HUES48 (cell line): ENCODE results near the gene TYW5.

Experiments used
- H3K27ac ChIP-seq: one replicate; pipeline ENCODE4 v1.7.0; 2013; ENCODE audit warnings: low read depth, low read length, inconsistent platforms
- H3K27me3 ChIP-seq: 2 replicates; pipeline ENCODE4 v1.6.1; 2013; ENCODE audit warnings: mild to moderate bottlenecking, low read length; ENCODE audit not compliant: control insufficient read depth, insufficient read depth
- H3K36me3 ChIP-seq: 2 replicates; pipeline ENCODE4 v1.6.1; 2013; ENCODE audit warnings: low read length; ENCODE audit not compliant: control insufficient read depth, insufficient read depth
- H3K4me1 ChIP-seq: 2 replicates; pipeline ENCODE4 v1.6.1; 2013; ENCODE audit warnings: mild to moderate bottlenecking, low read length; ENCODE audit not compliant: control insufficient read depth, insufficient read depth
- H3K4me3 ChIP-seq: 2 replicates; pipeline ENCODE4 v1.5.1; 2013; ENCODE audit warnings: mild to moderate bottlenecking, low read depth, low read length
- H3K9ac ChIP-seq: 2 replicates; pipeline ENCODE4 v1.6.1; 2013; ENCODE audit warnings: mild to moderate bottlenecking, low read depth, low read length, moderate library complexity
- H3K9me3 ChIP-seq: 2 replicates; pipeline ENCODE4 v1.6.1; 2013; ENCODE audit warnings: low read length; ENCODE audit not compliant: control insufficient read depth, insufficient read depth

TYW5 gene

DNA sequence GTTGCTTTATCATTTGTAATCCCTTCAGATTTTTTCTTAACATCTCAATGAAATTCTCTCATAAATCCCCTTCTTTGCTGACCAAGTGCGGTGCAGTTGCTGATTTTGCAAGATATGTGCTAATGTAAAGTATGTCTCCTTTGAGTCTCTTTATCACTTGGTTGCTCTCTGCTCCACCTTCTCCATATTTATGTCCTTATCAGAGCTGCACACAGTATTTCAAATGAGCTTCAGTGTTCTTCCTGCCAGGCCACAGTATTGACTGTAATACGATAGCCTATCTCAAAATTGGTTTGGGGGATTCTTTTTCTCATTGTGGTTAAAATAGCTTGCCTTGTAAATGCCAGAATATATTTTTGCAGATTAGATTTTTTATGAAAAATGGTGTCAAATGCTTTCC is 32.3 kb upstream of the TYW5 start:
- Histone ChIP-seq H3K9ac (no peak overlapping the region), H3K4me1 (peaks cover 37% of the 10 kb centered on the region), H3K27ac (no peak overlapping the region), H3K27me3 (no peaks in the 10 kb centered on the region), H3K36me3 (no peaks in the 10 kb centered on the region), H3K4me3 (no peak overlapping the region), H3K9me3 (no peaks in the 10 kb centered on the region)

- Histone ChIP-seq H3K4me3 (no peak overlapping the region), H3K9ac (no peak overlapping the region), H3K27me3 (no peaks in the 10 kb centered on the region), H3K27ac (no peak overlapping the region), H3K9me3 (no peaks in the 10 kb centered on the region), H3K36me3 (no peaks in the 10 kb centered on the region), H3K4me1 (peaks cover 40% of the 10 kb centered on the region)
Observed at GRCh38 chr2:199985625-199986207, 30.4 kb upstream of the TYW5 start.

GRCh38 chr2:199984755-199985154 is 29.5 kb upstream of the TYW5 start:
- H3K9me3 ChIP-seq = no peaks in the 10 kb centered on the region
- H3K27me3 ChIP-seq = no peaks in the 10 kb centered on the region
- H3K27ac ChIP-seq = no peak overlapping the region
- H3K4me1 ChIP-seq = peaks cover 45% of the 10 kb centered on the region
- no peak overlapping the region for H3K9ac ChIP-seq
- no peak overlapping the region for H3K4me3 ChIP-seq
- H3K36me3 ChIP-seq = no peaks in the 10 kb centered on the region

DNA sequence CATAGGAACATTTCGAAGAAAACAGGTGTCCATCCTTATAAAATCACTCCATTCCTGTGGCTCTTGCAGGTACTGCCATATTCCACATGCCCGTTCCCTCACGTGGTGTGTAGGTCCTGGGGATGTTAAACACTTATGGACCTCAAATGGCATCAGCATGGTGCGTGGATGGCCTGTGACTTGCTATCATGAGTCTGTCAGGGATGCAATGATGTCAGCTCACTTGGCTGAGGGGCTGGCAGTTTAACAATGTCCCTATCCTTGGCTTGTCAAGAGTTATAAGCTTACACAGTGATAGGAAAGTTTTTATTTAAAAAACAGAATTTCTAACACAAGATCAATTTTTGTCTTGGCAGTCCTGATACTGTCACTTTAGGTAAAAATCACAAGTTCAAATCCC is 28.9 kb upstream of the TYW5 start:
- Histone ChIP-seq H3K9me3 (no peaks in the 10 kb centered on the region), H3K27ac (peak overlapping the region; percentile 21), H3K4me1 (peaks cover 50% of the 10 kb centered on the region), H3K27me3 (no peaks in the 10 kb centered on the region), H3K9ac (no peak overlapping the region), H3K4me3 (no peak overlapping the region), H3K36me3 (no peaks in the 10 kb centered on the region)

GRCh38 chr2:199983534-199983933 is 28.2 kb upstream of the TYW5 start:
- no peaks in the 10 kb centered on the region for H3K27me3 ChIP-seq
- H3K9ac ChIP-seq = no peak overlapping the region
- H3K27ac ChIP-seq = peak overlapping the region; percentile 21
- H3K4me1 ChIP-seq = peaks cover 50% of the 10 kb centered on the region
- no peaks in the 10 kb centered on the region for H3K36me3 ChIP-seq
- H3K9me3 ChIP-seq = no peaks in the 10 kb centered on the region
- H3K4me3 ChIP-seq = no peak overlapping the region

- Histone ChIP-seq H3K27ac (no peak overlapping the region), H3K4me1 (peaks cover 39% of the 10 kb centered on the region), H3K27me3 (no peaks in the 10 kb centered on the region), H3K4me3 (no peak overlapping the region), H3K9ac (no peak overlapping the region), H3K36me3 (no peaks in the 10 kb centered on the region), H3K9me3 (no peaks in the 10 kb centered on the region)
Observed at GRCh38 chr2:199982126-199982843, 27.0 kb upstream of the TYW5 start.

GRCh38 chr2:199979832-199980628 is 24.7 kb upstream of the TYW5 start:
- Histone ChIP-seq H3K36me3 (no peaks in the 10 kb centered on the region), H3K27ac (peak overlapping the region; percentile 33), H3K4me1 (peaks cover 35% of the 10 kb centered on the region), H3K9ac (peak overlapping the region; percentile 53), H3K9me3 (no peaks in the 10 kb centered on the region), H3K27me3 (no peaks in the 10 kb centered on the region), H3K4me3 (peak overlapping the region; percentile 50)

- peaks cover 32% of the 10 kb centered on the region for H3K4me1 ChIP-seq
Observed at GRCh38 chr2:199979398-199979797, 24.1 kb upstream of the TYW5 start.

GRCh38 chr2:199977984-199978415 is 22.7 kb upstream of the TYW5 start:
- H3K27ac ChIP-seq = no peak overlapping the region
- H3K4me1 ChIP-seq = peaks cover 18% of the 10 kb centered on the region
- H3K9me3 ChIP-seq = no peaks in the 10 kb centered on the region
- H3K36me3 ChIP-seq = no peaks in the 10 kb centered on the region
- H3K27me3 ChIP-seq = no peaks in the 10 kb centered on the region
- no peak overlapping the region for H3K4me3 ChIP-seq
- H3K9ac ChIP-seq = no peak overlapping the region

More at GRCh38 chr2:199979398-199979797, 24.1 kb upstream of the TYW5 start:
- Histone ChIP-seq H3K27ac (peak overlapping the region; percentile 33), H3K4me3 (no peak overlapping the region), H3K9me3 (no peaks in the 10 kb centered on the region), H3K9ac (no peak overlapping the region), H3K27me3 (no peaks in the 10 kb centered on the region), H3K36me3 (no peaks in the 10 kb centered on the region)

GRCh38 chr2:199975273-199975895 is 20.1 kb upstream of the TYW5 start:
- Histone ChIP-seq H3K27ac (no peak overlapping the region), H3K9me3 (no peaks in the 10 kb centered on the region), H3K9ac (no peak overlapping the region), H3K27me3 (no peaks in the 10 kb centered on the region), H3K36me3 (no peaks in the 10 kb centered on the region), H3K4me3 (no peak overlapping the region), H3K4me1 (peaks cover 10% of the 10 kb centered on the region)
